Omental fat pad (tissue), 4 donors: ENCODE results near the gene HEXIM1. TPM values are rescaled to one million over a fixed set of nuclear protein-coding genes. Genes with fewer than 3 reads are reported as not detected.

Experiments used
- ATAC-seq: fragments of 150-250 bp; one replicate; pipeline ENCODE4 v1.9.1; 2016; ENCODE audit warnings: mild to moderate bottlenecking, moderate library complexity; ENCODE audit not compliant: low FRiP score
- DNase-seq: peaks from one replicate; pipeline ENCODE4 v3.0.0-alpha.2; 2019; ENCODE audit warnings: low spot score
- CTCF ChIP-seq, 3 donors: fragments of 450-650 bp; IDR thresholded peaks; one replicate each; pipeline ENCODE4 v1.5.1; 2016 to 2017; ENCODE audit warnings: antibody characterized with exemption in 3 of 3, mild to moderate bottlenecking in 3 of 3, moderate library complexity in 2 of 3
- total RNA-seq, 4 donors: library from RNA; depleted of rRNA; stranded (reverse); fragments of >200 nt; gene quantifications; one replicate each; pipeline ENCODE4 v1.1.0, GENCODE V29; 2016

Gene HEXIM1
- total RNA-seq, 4 donors from 2014 or later = 21.9 to 31.0 (median 24.3) TPM

DNA sequence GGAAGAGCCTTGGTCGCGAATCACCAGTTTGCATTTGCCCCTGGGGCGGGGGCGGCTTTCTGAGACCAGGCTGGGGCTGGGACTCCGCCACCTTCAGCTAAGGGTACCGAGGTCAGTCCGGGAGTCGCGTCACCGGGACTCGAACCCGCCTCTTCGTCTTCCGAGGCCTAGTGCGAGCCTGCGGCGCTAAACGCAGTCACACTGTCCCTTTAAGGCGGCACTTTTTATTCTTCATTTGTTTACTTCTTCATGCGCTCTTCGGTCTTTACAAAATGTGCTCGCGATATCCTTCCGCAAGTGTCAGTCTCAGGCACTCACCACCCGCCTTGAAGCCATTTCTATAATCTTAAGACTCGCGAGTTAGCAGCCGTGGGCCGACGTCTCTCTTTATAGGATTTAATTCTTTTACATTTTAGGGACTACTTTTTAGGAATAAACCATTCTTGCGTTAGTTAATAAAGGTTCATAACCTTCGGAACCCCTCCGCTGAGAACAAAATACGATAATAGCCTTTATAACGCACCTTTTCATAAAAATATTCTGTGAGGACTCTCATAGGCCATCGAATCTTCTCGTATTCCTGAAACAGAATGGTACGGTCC is 593 bp upstream of the HEXIM1 start:
- ATAC-seq (peak; percentile 7), DNase-seq (no peak)
- TF ChIP-seq CTCF (IDR thresholded peaks at IDR 0.05) = no peak

GRCh38 chr17:45149037-45149668 is 878 bp downstream of the HEXIM1 start:
- no peak for DNase-seq
- peak in 1 of 3 donors; percentile 24 for TF ChIP-seq CTCF (IDR thresholded peaks at IDR 0.05)
- peak; percentile 16 for ATAC-seq

DNA sequence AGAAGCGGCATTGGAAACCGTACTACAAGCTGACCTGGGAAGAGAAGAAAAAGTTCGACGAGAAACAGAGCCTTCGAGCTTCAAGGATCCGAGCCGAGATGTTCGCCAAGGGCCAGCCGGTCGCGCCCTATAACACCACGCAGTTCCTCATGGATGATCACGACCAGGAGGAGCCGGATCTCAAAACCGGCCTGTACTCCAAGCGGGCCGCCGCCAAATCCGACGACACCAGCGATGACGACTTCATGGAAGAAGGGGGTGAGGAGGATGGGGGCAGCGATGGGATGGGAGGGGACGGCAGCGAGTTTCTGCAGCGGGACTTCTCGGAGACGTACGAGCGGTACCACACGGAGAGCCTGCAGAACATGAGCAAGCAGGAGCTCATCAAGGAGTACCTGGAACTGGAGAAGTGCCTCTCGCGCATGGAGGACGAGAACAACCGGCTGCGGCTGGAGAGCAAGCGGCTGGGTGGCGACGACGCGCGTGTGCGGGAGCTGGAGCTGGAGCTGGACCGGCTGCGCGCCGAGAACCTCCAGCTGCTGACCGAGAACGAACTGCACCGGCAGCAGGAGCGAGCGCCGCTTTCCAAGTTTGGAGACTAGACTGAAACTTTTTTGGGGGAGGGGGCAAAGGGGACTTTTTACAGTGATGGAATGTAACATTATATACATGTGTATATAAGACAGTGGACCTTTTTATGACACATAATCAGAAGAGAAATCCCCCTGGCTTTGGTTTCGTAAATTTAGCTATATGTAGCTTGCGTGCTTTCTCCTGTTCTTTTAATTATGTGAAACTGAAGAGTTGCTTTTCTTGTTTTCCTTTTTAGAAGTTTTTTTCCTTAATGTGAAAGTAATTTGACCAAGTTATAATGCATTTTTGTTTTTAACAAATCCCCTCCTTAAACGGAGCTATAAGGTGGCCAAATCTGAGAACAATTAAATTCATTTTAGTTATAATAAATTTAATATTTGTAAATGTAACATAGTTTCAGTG is 1.7 kb downstream of the HEXIM1 start:
- peak; percentile 18 for ATAC-seq
- no peak for TF ChIP-seq CTCF (IDR thresholded peaks at IDR 0.05)
- DNase-seq = no peak

DNA sequence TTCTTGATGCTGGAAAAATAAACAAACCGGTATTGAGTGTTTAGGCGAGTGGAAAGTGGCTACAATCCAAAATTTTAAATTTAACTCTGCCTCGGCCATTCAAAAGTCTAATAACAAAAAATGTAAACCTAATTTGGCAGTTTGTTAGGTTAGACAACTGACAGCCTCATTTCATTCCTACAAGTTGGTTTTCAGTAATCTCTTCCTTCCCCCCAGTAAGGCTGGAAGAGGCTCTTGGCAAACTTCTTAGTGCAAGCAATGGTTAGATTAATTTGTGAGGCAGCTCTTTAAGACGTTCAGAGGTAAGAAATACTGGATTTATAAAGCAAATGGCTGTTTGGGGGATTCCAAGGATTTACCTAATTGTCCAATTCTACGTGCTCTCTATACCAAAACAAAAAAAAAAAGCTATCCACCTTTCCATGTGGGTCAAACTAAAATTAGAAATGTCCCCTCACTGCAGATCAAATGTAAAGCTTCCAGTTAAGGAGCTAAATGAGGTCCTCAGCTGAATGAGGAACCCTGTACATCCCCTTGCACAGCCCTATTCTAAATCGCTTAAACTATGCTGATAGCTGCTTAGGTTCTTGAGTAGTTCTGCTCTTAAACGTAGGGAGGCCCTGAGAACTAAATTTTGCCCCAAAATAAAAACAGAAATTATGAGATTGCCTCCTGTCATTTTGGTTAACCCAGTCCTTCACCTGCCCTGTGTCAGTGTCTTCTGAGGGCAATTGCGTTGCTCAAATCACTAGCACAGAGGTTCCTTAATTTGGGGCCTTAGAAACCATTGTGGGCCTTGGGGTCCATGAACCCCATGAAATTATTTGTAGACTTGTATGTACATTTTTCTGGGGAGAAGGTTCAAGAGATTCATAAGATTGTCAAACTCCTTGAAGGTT is 2.9 kb downstream of the HEXIM1 start:
- DNase-seq (no peak), ATAC-seq (no peak)
- no peak for TF ChIP-seq CTCF (IDR thresholded peaks at IDR 0.05)

- no peak for TF ChIP-seq CTCF (IDR thresholded peaks at IDR 0.05)
- ATAC-seq (no peak), DNase-seq (no peak)
Observed at GRCh38 chr17:45155029-45155428, 6.8 kb downstream of the HEXIM1 start.

DNA sequence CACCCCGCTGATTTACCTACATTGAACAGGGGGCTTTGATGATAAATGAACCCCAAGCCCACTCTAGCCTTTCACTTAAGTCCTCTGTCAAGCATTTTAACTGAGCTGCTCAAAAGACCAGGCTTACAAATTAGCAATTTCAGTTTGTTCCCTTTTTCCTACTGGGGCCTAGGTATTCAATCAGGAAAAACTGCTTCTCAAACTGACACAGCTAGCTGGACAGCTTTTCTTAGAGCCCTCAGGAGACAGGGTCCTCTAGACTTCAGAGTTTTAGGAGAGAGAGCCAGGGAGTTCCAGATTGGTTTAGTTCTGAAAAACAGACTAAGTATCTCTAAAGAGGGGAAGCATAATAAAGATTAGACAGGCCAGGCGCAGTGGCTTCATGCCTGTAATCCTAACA is 7.2 kb downstream of the HEXIM1 start:
- no peak for TF ChIP-seq CTCF (IDR thresholded peaks at IDR 0.05)
- DNase-seq (no peak), ATAC-seq (no peak)
